T-helper 17 cell (primary cell): ENCODE results near the gene PAGE5. TPM values are rescaled to one million over a fixed set of nuclear protein-coding genes. Genes with fewer than 3 reads are reported as not detected.

Source experiments
- total RNA-seq, 4 donors: library from RNA in 2 of 4; stranded (reverse) in 2 of 4; gene quantifications; one replicate each; pipeline ENCODE4 v1.2.3 and lab custom pipeline; 2022 to 2026

The PAGE5 gene
- total RNA-seq, 2 donors from 2014 or later = 0.60 to 0.94 TPM

Other genes starting within 250 kb of the PAGE5 start
- gene PFKFB1, start 226.2 kb upstream of the PAGE5 start, total RNA-seq = under 1 TPM; 0.27 to 0.42 TPM
- gene APEX2, start 220.0 kb upstream of the PAGE5 start, total RNA-seq = 1 to 10 TPM; 5.9 to 9.6 TPM
- not detected for gene ALAS2, start 189.4 kb upstream of the PAGE5 start, total RNA-seq
- gene PAGE2B, start 145.3 kb upstream of the PAGE5 start, total RNA-seq = not detected
- not detected for gene PAGE2, start 131.3 kb upstream of the PAGE5 start, total RNA-seq
- gene PAGE3, start 44.6 kb downstream of the PAGE5 start, total RNA-seq = not detected
- 10 to 100 TPM; 13.1 to 13.5 TPM for gene MAGEH1, start 231.8 kb downstream of the PAGE5 start, total RNA-seq